Measurements from ENCODE around the gene HYOU1. TPM values are rescaled to one million over a fixed set of nuclear protein-coding genes. Genes with fewer than 3 reads are reported as not detected.
A peak's percentile ranks its signal among the peaks of the same experiment; 100 is the strongest.

Gene HYOU1
- total and polyA plus RNA-seq, 2 donors from 2014 or later: 69.0 to 187 TPM

- no peak for DNase-seq
- TF ChIP-seq CTCF (IDR thresholded peaks at IDR 0.05; ENCODE audit: borderline replicate concordance, extremely low read depth, insufficient read depth): no peak
Measured at GRCh38 chr11:119087123-119087522, 30.1 kb upstream of the HYOU1 start.

GRCh38 chr11:119085437-119085847, 28.4 kb upstream of the HYOU1 start:
- FAIRE-seq: no peak
- intact Hi-C loops (cut with DNase I): no loop called here

More at GRCh38 chr11:119087123-119087522, 30.1 kb upstream of the HYOU1 start:
- Histone ChIP-seq H3K27me3 (ENCODE audit: control insufficient read depth, insufficient read depth, low read length) (no peaks in the 10 kb centered on the region), H3K36me3 (ENCODE audit: control insufficient read depth in 2 of 3, insufficient read depth in 3 of 3, low read length in 3 of 3) (peaks cover 2 to 3% (median 2%) of the 10 kb centered on the region in 3 donors), H3K27ac (ENCODE audit: low read depth in 2 of 2, low read length in 2 of 2) (no peak overlapping the region), H3K4me1 (ENCODE audit: control insufficient read depth in 2 of 3, insufficient read depth in 2 of 3, low read depth in 1 of 3, low read length in 3 of 3) (peaks cover 0 to 10% (median 3%) of the 10 kb centered on the region in 3 donors), H3K9me3 (ENCODE audit: control insufficient read depth in 2 of 3, insufficient read depth in 1 of 3, low read length in 3 of 3) (no peaks in the 10 kb centered on the region), H3K9ac (ENCODE audit: low read length in 3 of 3) (no peak overlapping the region), H3K4me3 (ENCODE audit: low read length in 3 of 3) (no peak overlapping the region)
- no peak for FAIRE-seq
- intact Hi-C loops (cut with DNase I): no loop called here

GRCh38 chr11:119084663-119085436, 27.8 kb upstream of the HYOU1 start, which contains the start of gene HMBS:
HMBS (plus strand) TSS chr11:119084881; CDS start chr11:119085034, 153 bp downstream.
- Histone ChIP-seq H3K27me3 (ENCODE audit: control insufficient read depth, insufficient read depth, low read length) (no peaks in the 10 kb centered on the region), H3K4me3 (ENCODE audit: low read length in 3 of 3) (peak within 1 kb of the TSS; percentile 90 to 95 (median 91)), H3K4me1 (ENCODE audit: control insufficient read depth in 2 of 3, insufficient read depth in 2 of 3, low read depth in 1 of 3, low read length in 3 of 3) (peaks cover 0 to 10% (median 3%) of the 10 kb centered on the region in 3 donors), H3K9me3 (ENCODE audit: control insufficient read depth in 2 of 3, insufficient read depth in 1 of 3, low read length in 3 of 3) (no peaks in the 10 kb centered on the region), H3K36me3 (ENCODE audit: control insufficient read depth in 2 of 3, insufficient read depth in 3 of 3, low read length in 3 of 3) (peaks cover 0 to 18% (median 15%) of the 10 kb centered on the region in 3 donors), H3K9ac (ENCODE audit: low read length in 3 of 3) (peak within 1 kb of the TSS; percentile 85 to 93 (median 86)), H3K27ac (ENCODE audit: low read depth in 2 of 2, low read length in 2 of 2) (peak within 1 kb of the TSS; percentile 86 to 90)
- FAIRE-seq (peak; percentile 51), DNase-seq (peak; percentile 95 to 98 (median 97))
- peak; percentile 8 for TF ChIP-seq CTCF (IDR thresholded peaks at IDR 0.05; ENCODE audit: borderline replicate concordance, extremely low read depth, insufficient read depth)
- intact Hi-C loops (cut with DNase I): no loop called here

More at GRCh38 chr11:119085437-119085847, 28.4 kb upstream of the HYOU1 start:
- Histone ChIP-seq H3K27ac (ENCODE audit: low read depth in 2 of 2, low read length in 2 of 2) (peak overlapping the region; percentile 70 to 86), H3K9me3 (ENCODE audit: control insufficient read depth in 2 of 3, insufficient read depth in 1 of 3, low read length in 3 of 3) (no peaks in the 10 kb centered on the region), H3K36me3 (ENCODE audit: control insufficient read depth in 2 of 3, insufficient read depth in 3 of 3, low read length in 3 of 3) (peaks cover 0 to 16% (median 14%) of the 10 kb centered on the region in 3 donors), H3K4me1 (ENCODE audit: control insufficient read depth in 2 of 3, insufficient read depth in 2 of 3, low read depth in 1 of 3, low read length in 3 of 3) (peaks cover 0 to 10% (median 3%) of the 10 kb centered on the region in 3 donors), H3K4me3 (ENCODE audit: low read length in 3 of 3) (peak overlapping the region; percentile 90 to 95 (median 91)), H3K9ac (ENCODE audit: low read length in 3 of 3) (peak overlapping the region; percentile 77 to 86 (median 85)), H3K27me3 (ENCODE audit: control insufficient read depth, insufficient read depth, low read length) (no peaks in the 10 kb centered on the region)
- DNase-seq: no peak
- TF ChIP-seq CTCF (IDR thresholded peaks at IDR 0.05; ENCODE audit: borderline replicate concordance, extremely low read depth, insufficient read depth): no peak
